HCT116 (cell line): ENCODE results near the gene DNALI1. TPM values are rescaled to one million over a fixed set of nuclear protein-coding genes. Genes with fewer than 3 reads are reported as not detected.

Experiments used
- ATAC-seq: fragments of 200-7000 bp; cut with Tn5 transposase; 2 replicates; pipeline ENCODE4 v1.9.1; 2020; ENCODE audit warnings: mild to moderate bottlenecking, moderate library complexity
- BruUV-seq: library from RNA; stranded (reverse); fragments of 400-500 nt; replicated peaks from 2 replicates; lab custom pipeline; 2021; lab: Mats Ljungman, UMichigan
- CTCF ChIA-PET: fragments of 300-600 bp; sonication (Branson Sonifier 250); formaldehyde crosslinking; loops from one replicate; lab custom pipeline; 2021; ENCODE audit warnings: antibody characterized with exemption; lab: Charles Lee
- POLR2A ChIA-PET: fragments of 300-600, 350-600 bp; sonication (Branson Sonifier 250); formaldehyde crosslinking; loops from one replicate; lab custom pipeline; 2021; ENCODE audit warnings: antibody characterized with exemption; lab: Charles Lee
- RAD21 ChIA-PET, 2 experiments: fragments of 300-600 bp; sonication (Branson Sonifier 250); formaldehyde crosslinking; loops; one replicate each; lab custom pipeline; 2023; ENCODE audit warnings: low total read pairs in 2 of 2; ENCODE audit not compliant: uncharacterized antibody in 2 of 2, unreplicated experiment in 2 of 2, low non-redundant PET in 1 of 2; lab: Charles Lee
- DNase-seq: peaks from one replicate; pipeline ENCODE4 v3.0.0-alpha.2; 2010; ENCODE audit warnings: low read depth, low spot score
- H2AFZ ChIP-seq: fragments of 200-600 bp; shearing (Covaris generic), sonication (generic); 2 replicates; pipeline ENCODE4 v1.6.1; 2017; ENCODE audit warnings: low read depth, mixed run types, mixed read lengths, antibody characterized with exemption, low read length; ENCODE audit not compliant: poor library complexity, severe bottlenecking
- H3K27ac ChIP-seq: 2 replicates; pipeline ENCODE4 v1.5.1; 2012; ENCODE audit warnings: low read depth, low read length
- H3K27me3 ChIP-seq: fragments of 200-600 bp; sonication (generic); 2 replicates; pipeline ENCODE4 v1.6.1; 2016; ENCODE audit warnings: mixed run types, low read length, mixed read lengths; ENCODE audit not compliant: insufficient read depth
- H3K36me3 ChIP-seq, 2 experiments: fragments of 200-500 bp in 1 of 2; fragments of 200-600 bp in 1 of 2; sonication (Bioruptor generic) in 1 of 2; sonication (generic) in 1 of 2; 2 replicates each; pipeline versions ENCODE4 v1.5.1 to v1.6.1; 2014 to 2016; ENCODE audit warnings: low read length in 2 of 2, inconsistent platforms in 1 of 2, mixed read lengths in 1 of 2, mixed run types in 1 of 2; ENCODE audit not compliant: insufficient read depth in 2 of 2, control insufficient read depth in 1 of 2
- H3K4me1 ChIP-seq, 2 experiments: fragments of 200-600 bp in 1 of 2; sonication (generic) in 1 of 2; 2 replicates each; pipeline versions ENCODE4 v1.5.1 to v1.6.1; 2012 to 2017; ENCODE audit warnings: low read length in 2 of 2, inconsistent platforms in 1 of 2, mild to moderate bottlenecking in 1 of 2, mixed read lengths in 1 of 2, mixed run types in 1 of 2, moderate library complexity in 1 of 2; ENCODE audit not compliant: insufficient read depth in 2 of 2, control insufficient read depth in 1 of 2
- H3K4me2 ChIP-seq: fragments of 200-600 bp; sonication (generic); 2 replicates; pipeline ENCODE4 v1.6.1; 2017; ENCODE audit warnings: mixed run types, low read length, mixed read lengths
- H3K4me3 ChIP-seq, 2 experiments: fragments of 200-600 bp in 1 of 2; sonication (generic) in 1 of 2; replicated peaks in 1 of 2; 2 replicates each; pipeline ENCODE4 v1.5.1; 2011 to 2016; ENCODE audit warnings: low read length in 2 of 2, control low read depth in 1 of 2, low read depth in 1 of 2, mild to moderate bottlenecking in 1 of 2, mixed read lengths in 1 of 2, mixed run types in 1 of 2
- H3K79me2 ChIP-seq: fragments of 200-600 bp; sonication (generic); 2 replicates; pipeline ENCODE4 v1.6.1; 2017; ENCODE audit warnings: mild to moderate bottlenecking, mixed run types, low read length, moderate library complexity, mixed read lengths; ENCODE audit not compliant: insufficient read depth
- H3K9ac ChIP-seq: fragments of 200-600 bp; sonication (generic); 2 replicates; pipeline ENCODE4 v1.6.1; 2016; ENCODE audit warnings: low read length, mixed read lengths
- H3K9me2 ChIP-seq: fragments of 200-600 bp; sonication (generic), shearing (Covaris generic); 2 replicates; pipeline ENCODE4 v1.6.1; 2017; ENCODE audit warnings: mixed run types, mild to moderate bottlenecking, moderate library complexity; ENCODE audit not compliant: insufficient read depth
- H3K9me3 ChIP-seq, 2 experiments: fragments of 200-500 bp in 1 of 2; fragments of 200-600 bp in 1 of 2; sonication (Bioruptor generic) in 1 of 2; sonication (generic) in 1 of 2; 2 replicates each; pipeline ENCODE4 v1.6.1; 2014 to 2017; ENCODE audit warnings: low read length in 2 of 2, mixed read lengths in 2 of 2, inconsistent platforms in 1 of 2, low read depth in 1 of 2, mild to moderate bottlenecking in 1 of 2, mixed run types in 1 of 2, moderate library complexity in 1 of 2; ENCODE audit not compliant: control insufficient read depth in 1 of 2, insufficient read depth in 1 of 2
- H4K20me1 ChIP-seq: fragments of 200-600 bp; sonication (generic), shearing (Covaris generic); 2 replicates; pipeline ENCODE4 v1.6.1; 2017; ENCODE audit warnings: mixed run types, mild to moderate bottlenecking, moderate library complexity; ENCODE audit not compliant: insufficient read depth
- ATF3 ChIP-seq: IDR thresholded peaks from 2 replicates; pipeline ENCODE4 v1.6.1; 2012
- CBX3 ChIP-seq: IDR thresholded peaks from 2 replicates; pipeline ENCODE4 v1.6.1; 2012; ENCODE audit warnings: low read depth
- CTCF ChIP-seq, 3 experiments: fragments of 200-600 bp in 1 of 3; sonication (generic) in 1 of 3; IDR thresholded peaks in 2 of 3; conservative IDR thresholded peaks in 1 of 3; 2 replicates each; pipeline ENCODE4 v1.5.1; 2012 to 2017; ENCODE audit warnings: low read depth in 2 of 3, low read length in 2 of 3, antibody characterized with exemption in 1 of 3, borderline replicate concordance in 1 of 3, control low read depth in 1 of 3, mild to moderate bottlenecking in 1 of 3, mixed read lengths in 1 of 3, mixed run types in 1 of 3, moderate library complexity in 1 of 3; ENCODE audit not compliant: insufficient read depth in 1 of 3
- ELF1 ChIP-seq: IDR thresholded peaks from 2 replicates; pipeline ENCODE4 v1.6.1; 2012; ENCODE audit warnings: low read depth, borderline replicate concordance
- EZH2 ChIP-seq: fragments of 200-600 bp; sonication (generic); IDR thresholded peaks from 2 replicates; pipeline ENCODE4 v1.6.1; 2017; ENCODE audit warnings: antibody characterized with exemption, mixed run types
- EZH2phosphoT487 ChIP-seq: fragments of 200-600 bp; IDR thresholded peaks from 2 replicates; pipeline ENCODE4 v1.6.1; 2018; ENCODE audit warnings: antibody characterized with exemption, borderline replicate concordance
- MAX ChIP-seq: IDR thresholded peaks from 2 replicates; pipeline ENCODE4 v1.6.1; 2012
- POLR2A ChIP-seq: IDR thresholded peaks from 2 replicates; pipeline ENCODE4 v1.7.0; 2011; ENCODE audit warnings: borderline replicate concordance; ENCODE audit not compliant: insufficient read depth, insufficient read length; ENCODE audit errors: extremely low read depth
- POLR2AphosphoS5 ChIP-seq: IDR thresholded peaks from 2 replicates; pipeline ENCODE4 v1.6.1; 2011; ENCODE audit warnings: mild to moderate bottlenecking, low read depth, low read length, moderate library complexity
- RAD21 ChIP-seq: IDR thresholded peaks from 2 replicates; pipeline ENCODE4 v1.6.1; 2012; ENCODE audit warnings: low read depth, mild to moderate bottlenecking
- REST ChIP-seq: IDR thresholded peaks from 2 replicates; pipeline ENCODE4 v1.6.1; 2012; ENCODE audit warnings: low read depth
- SIN3A ChIP-seq: IDR thresholded peaks from 2 replicates; pipeline ENCODE4 v1.6.1; 2012; ENCODE audit warnings: low read depth
- SP1 ChIP-seq: IDR thresholded peaks from 2 replicates; pipeline ENCODE4 v1.6.1; 2012; ENCODE audit warnings: low read depth
- TCF7L2 ChIP-seq: IDR thresholded peaks from 2 replicates; pipeline ENCODE4 v1.7.0; 2011; ENCODE audit warnings: borderline replicate concordance, inconsistent platforms; ENCODE audit not compliant: insufficient read depth, insufficient read length; ENCODE audit errors: extremely low read depth
- ZBTB33 ChIP-seq: IDR thresholded peaks from 2 replicates; pipeline ENCODE4 v1.6.1; 2011; ENCODE audit warnings: mild to moderate bottlenecking, low read length, moderate library complexity; ENCODE audit not compliant: insufficient replicate concordance; ENCODE audit errors: extremely low read depth
- ZFX ChIP-seq: fragments of 450-650 bp; IDR thresholded peaks from 2 replicates; pipeline ENCODE4 v1.6.1; 2017
- ZNF274 ChIP-seq: fragments of 200-500 bp; sonication (Bioruptor generic); IDR thresholded peaks from 2 replicates; pipeline ENCODE4 v1.6.1; 2014; ENCODE audit warnings: mild to moderate bottlenecking, low read depth, low read length, inconsistent platforms
- intact Hi-C: fragments of 100-400 bp; cut with micrococcal nuclease; formaldehyde crosslinking; loops from 2 replicates; pipeline ENCODE4 v1.10.0; 2022
- total RNA-seq: library from RNA; stranded (reverse); gene quantifications from one replicate; pipeline ENCODE4 v1.2.1, GENCODE V29; 2021; ENCODE audit not compliant: unreplicated experiment

Gene DNALI1
- total RNA-seq, 1 experiment from 2014 or later, result 0.64 TPM

GRCh38 chr1:37612186-37612585 lies 55.4 kb downstream of the DNALI1 start:
- intact Hi-C loops, result no loop called here
- Histone ChIP-seq H3K36me3 (no peaks in the 10 kb centered on the region), H4K20me1 (no peaks in the 10 kb centered on the region), H3K27me3 (peaks cover 57% of the 10 kb centered on the region), H3K79me2 (no peaks in the 10 kb centered on the region), H3K9me3 (no peaks in the 10 kb centered on the region), H3K9me2 (no peaks in the 10 kb centered on the region), H3K4me3 (no peak overlapping the region), H2AFZ (no peak overlapping the region), H3K4me1 (no peaks in the 10 kb centered on the region), H3K9ac (no peak overlapping the region), H3K4me2 (no peak overlapping the region), H3K27ac (no peak overlapping the region)
- POLR2A ChIA-PET, result no interaction called here
- ATAC-seq (peak; percentile 61; the same call in 1 of the 2 replicates), DNase-seq (no peak)
- TF ChIP-seq ELF1 (no peak), RAD21 (no peak), EZH2phosphoT487 (no peak), ZFX (no peak), CBX3 (no peak), ZNF274 (no peak), REST (no peak), ATF3 (no peak), SIN3A (no peak), MAX (no peak), ZBTB33 (no peak), EZH2 (no peak), POLR2AphosphoS5 (no peak), SP1 (no peak), CTCF (IDR thresholded peaks at IDR 0.05 in 2 of 3, conservative IDR thresholded peaks at IDR 0.05 in 1 of 3; ENCODE audit: borderline replicate concordance in 1 of 3, insufficient read depth in 1 of 3, low read depth in 2 of 3, low read length in 2 of 3) (no peak), POLR2A (no peak), TCF7L2 (no peak)
- CTCF ChIA-PET, result interaction anchor here (2.4 kb wide), 1 partner anchor 9 kb away, joined by 8 read pairs; no protein-coding TSS in a partner anchor
- RAD21 ChIA-PET, result no interaction called here
- no TSS peak for BruUV-seq
